HG03378 (cell line): Measurements from ENCODE around the gene LHFPL2.

ENCODE experiments used
- ATAC-seq: cut with Tn5 transposase; IDR thresholded peaks from one replicate; pipeline ENCODE4 v1.9.1; 2021; ENCODE audit warnings: mild to moderate bottlenecking, moderate library complexity; ENCODE audit not compliant: unreplicated experiment

LHFPL2 gene

GRCh38 chr5:78597974-78598371 lies 50.6 kb downstream of the LHFPL2 start:
- no peak for ATAC-seq

GRCh38 chr5:78597068-78597973 lies 51.3 kb downstream of the LHFPL2 start:
- no peak for ATAC-seq

GRCh38 chr5:78595458-78595921 lies 53.1 kb downstream of the LHFPL2 start:
- no peak for ATAC-seq

GRCh38 chr5:78594610-78595457 lies 53.7 kb downstream of the LHFPL2 start:
- ATAC-seq: no peak

- ATAC-seq: no peak
These were observed 54.6 kb downstream of the LHFPL2 start for GRCh38 chr5:78594021-78594420.

- ATAC-seq: no peak
These were observed 55.1 kb downstream of the LHFPL2 start for GRCh38 chr5:78593465-78593864.

GRCh38 chr5:78592735-78593386 lies 55.7 kb downstream of the LHFPL2 start:
- ATAC-seq: no peak

GRCh38 chr5:78591972-78592700 lies 56.4 kb downstream of the LHFPL2 start:
- ATAC-seq: no peak

GRCh38 chr5:78591138-78591612 lies 57.4 kb downstream of the LHFPL2 start:
- no peak for ATAC-seq

- ATAC-seq: no peak
These were observed 58.6 kb downstream of the LHFPL2 start for GRCh38 chr5:78589923-78590322.

- no peak for ATAC-seq
These were observed 60.1 kb downstream of the LHFPL2 start for GRCh38 chr5:78588507-78588906.

GRCh38 chr5:78587775-78588291 lies 60.7 kb downstream of the LHFPL2 start:
- ATAC-seq: no peak

- ATAC-seq: no peak
These were observed 61.3 kb downstream of the LHFPL2 start for GRCh38 chr5:78587081-78587774.

GRCh38 chr5:78586251-78586650 lies 62.3 kb downstream of the LHFPL2 start:
- no peak for ATAC-seq

GRCh38 chr5:78578015-78578414 lies 70.6 kb downstream of the LHFPL2 start:
- ATAC-seq: no peak

- ATAC-seq: no peak
These were observed 71.3 kb downstream of the LHFPL2 start for GRCh38 chr5:78577071-78577807.

- ATAC-seq: no peak
These were observed 72.2 kb downstream of the LHFPL2 start for GRCh38 chr5:78576376-78576775.

- ATAC-seq: no peak
These were observed 73.8 kb downstream of the LHFPL2 start for GRCh38 chr5:78574731-78575161.
